ENCODE measurements around the gene SEMA5B.

Gene SEMA5B

DNA sequence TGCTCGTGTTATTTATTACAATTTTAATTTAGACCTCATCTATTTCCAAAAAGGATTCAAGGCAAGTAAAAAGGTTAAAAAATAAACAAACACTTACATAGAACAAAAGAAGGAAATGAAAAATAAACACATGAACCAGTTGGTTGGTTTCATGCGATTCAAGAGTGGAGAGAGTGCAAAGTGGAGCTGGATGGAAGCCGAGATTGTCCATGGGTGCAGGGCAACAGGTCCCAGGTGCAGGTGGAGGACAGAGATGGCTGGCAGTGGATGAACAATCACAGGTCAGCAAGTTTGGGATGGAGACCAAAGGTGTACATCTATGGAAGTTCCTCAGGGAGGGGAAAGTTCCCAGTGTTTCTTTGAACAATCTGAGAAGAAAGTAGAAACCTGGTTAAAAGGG is 11.6 kb upstream of the SEMA5B start:
- Histone ChIP-seq H3K9ac (ENCODE audit: low read length) (no peak overlapping the region), H3K4me3 (ENCODE audit: low read depth, low read length, poor library complexity, severe bottlenecking) (no peak overlapping the region), H3K4me1 (ENCODE audit: insufficient read depth, low read length, severe bottlenecking) (no peaks in the 10 kb centered on the region), H3K36me3 (ENCODE audit: insufficient read depth, low read length) (no peaks in the 10 kb centered on the region), H3K4me2 (ENCODE audit: low read length) (no peak overlapping the region), H2AFZ (ENCODE audit: low read length) (no peak overlapping the region), H3K27me3 (ENCODE audit: insufficient read depth, low read length) (no peaks in the 10 kb centered on the region; the same call in 1 of the 2 replicates), H3F3A (ENCODE audit: insufficient read depth, low read length) (no peaks in the 10 kb centered on the region), H3K9me2 (ENCODE audit: low read depth, low read length) (no peaks in the 10 kb centered on the region), H3K27ac (ENCODE audit: low read depth, low read length, poor library complexity, severe bottlenecking) (no peak overlapping the region), H4K20me1 (ENCODE audit: insufficient read depth, low read length) (no peaks in the 10 kb centered on the region), H3K79me2 (ENCODE audit: insufficient read depth, low read length) (no peaks in the 10 kb centered on the region), H3K9me3 (ENCODE audit: low read length) (no peaks in the 10 kb centered on the region)
- TF ChIP-seq CTCF (IDR thresholded peaks at IDR 0.05; ENCODE audit: low read length), result no peak
- no peak for TF ChIP-seq EZH2 (IDR thresholded peaks at IDR 0.05; ENCODE audit: borderline replicate concordance, low read length)

GRCh38 chr3:123038751-123039150 is 11.2 kb upstream of the SEMA5B start:
- Histone ChIP-seq H4K20me1 (ENCODE audit: insufficient read depth, low read length) (no peaks in the 10 kb centered on the region), H3K27me3 (ENCODE audit: insufficient read depth, low read length) (no peaks in the 10 kb centered on the region; the same call in 1 of the 2 replicates), H3K4me2 (ENCODE audit: low read length) (no peak overlapping the region), H3K27ac (ENCODE audit: low read depth, low read length, poor library complexity, severe bottlenecking) (no peak overlapping the region), H3K4me3 (ENCODE audit: low read depth, low read length, poor library complexity, severe bottlenecking) (no peak overlapping the region), H3K9me2 (ENCODE audit: low read depth, low read length) (no peaks in the 10 kb centered on the region), H3K36me3 (ENCODE audit: insufficient read depth, low read length) (no peaks in the 10 kb centered on the region), H3K9ac (ENCODE audit: low read length) (no peak overlapping the region), H2AFZ (ENCODE audit: low read length) (no peak overlapping the region), H3F3A (ENCODE audit: insufficient read depth, low read length) (no peaks in the 10 kb centered on the region), H3K79me2 (ENCODE audit: insufficient read depth, low read length) (no peaks in the 10 kb centered on the region), H3K9me3 (ENCODE audit: low read length) (no peaks in the 10 kb centered on the region), H3K4me1 (ENCODE audit: insufficient read depth, low read length, severe bottlenecking) (no peaks in the 10 kb centered on the region)
- TF ChIP-seq CTCF (IDR thresholded peaks at IDR 0.05; ENCODE audit: low read length) (no peak), EZH2 (IDR thresholded peaks at IDR 0.05; ENCODE audit: borderline replicate concordance, low read length) (no peak)

DNA sequence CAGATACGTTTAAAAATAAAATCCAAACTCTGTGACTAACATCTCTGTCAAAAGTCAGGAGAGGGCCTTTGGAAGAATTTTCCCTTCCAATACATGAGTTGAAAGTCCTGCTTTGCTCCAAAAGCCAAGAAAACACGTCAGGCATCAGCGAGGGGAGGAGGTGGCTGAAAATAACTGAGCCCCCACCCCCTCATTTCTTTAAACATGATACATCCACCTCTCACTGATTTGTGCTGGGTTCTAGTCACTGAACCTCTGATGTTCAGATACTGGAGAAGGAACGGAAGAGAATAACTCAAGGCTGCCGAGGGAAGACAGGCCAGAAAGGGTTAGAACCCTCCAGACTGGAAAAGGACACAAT is 9.4 kb upstream of the SEMA5B start:
- H3K27ac ChIP-seq (ENCODE audit: low read depth, low read length, poor library complexity, severe bottlenecking), result no peak overlapping the region
- no peaks in the 10 kb centered on the region for H3K36me3 ChIP-seq (ENCODE audit: insufficient read depth, low read length)
- H3K4me2 ChIP-seq (ENCODE audit: low read length), result no peak overlapping the region
- H2AFZ ChIP-seq (ENCODE audit: low read length), result no peak overlapping the region
- H3K4me1 ChIP-seq (ENCODE audit: insufficient read depth, low read length, severe bottlenecking), result no peaks in the 10 kb centered on the region
- H4K20me1 ChIP-seq (ENCODE audit: insufficient read depth, low read length), result no peaks in the 10 kb centered on the region
- no peak overlapping the region for H3K9ac ChIP-seq (ENCODE audit: low read length)
- no peaks in the 10 kb centered on the region for H3K9me3 ChIP-seq (ENCODE audit: low read length)
- H3K79me2 ChIP-seq (ENCODE audit: insufficient read depth, low read length), result no peaks in the 10 kb centered on the region
- no peak overlapping the region for H3K4me3 ChIP-seq (ENCODE audit: low read depth, low read length, poor library complexity, severe bottlenecking)
- no peaks in the 10 kb centered on the region for H3F3A ChIP-seq (ENCODE audit: insufficient read depth, low read length)
- TF ChIP-seq CTCF (IDR thresholded peaks at IDR 0.05; ENCODE audit: low read length), result no peak
- no peak for TF ChIP-seq EZH2 (IDR thresholded peaks at IDR 0.05; ENCODE audit: borderline replicate concordance, low read length)
- H3K27me3 ChIP-seq (ENCODE audit: insufficient read depth, low read length), result no peaks in the 10 kb centered on the region; the same call in 1 of the 2 replicates
- H3K9me2 ChIP-seq (ENCODE audit: low read depth, low read length), result no peaks in the 10 kb centered on the region
